NCI-H2196 (cell line): ENCODE results near the gene TRAF2.

Source experiments
- DNase-seq: peaks from one replicate; lab custom pipeline; 2025; ENCODE audit not compliant: unreplicated experiment; lab: John Stamatoyannopoulos, UW

The TRAF2 gene

GRCh38 chr9:136934277-136934676, 48.0 kb downstream of the TRAF2 start:
- DNase-seq, result no peak

DNA sequence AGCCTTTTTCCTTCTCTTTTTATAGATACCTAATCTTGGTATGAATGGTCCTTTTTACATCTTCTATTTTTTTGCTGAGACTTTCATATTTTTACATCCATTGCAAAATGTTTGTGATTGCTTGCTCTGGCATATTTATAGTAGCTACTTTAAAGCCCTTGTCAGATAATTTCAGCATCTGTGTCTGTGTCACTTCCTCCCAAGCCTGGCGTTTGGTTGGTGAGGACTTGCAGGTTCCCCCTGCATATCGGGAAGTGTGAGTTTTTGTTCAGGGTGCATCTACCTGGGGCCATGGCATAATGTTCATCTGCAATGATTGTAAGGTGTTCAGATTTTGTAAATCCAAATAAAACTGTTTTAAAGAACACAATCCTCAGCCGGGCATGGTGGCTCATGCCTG, 49.3 kb downstream of the TRAF2 start:
- no peak for DNase-seq

DNA sequence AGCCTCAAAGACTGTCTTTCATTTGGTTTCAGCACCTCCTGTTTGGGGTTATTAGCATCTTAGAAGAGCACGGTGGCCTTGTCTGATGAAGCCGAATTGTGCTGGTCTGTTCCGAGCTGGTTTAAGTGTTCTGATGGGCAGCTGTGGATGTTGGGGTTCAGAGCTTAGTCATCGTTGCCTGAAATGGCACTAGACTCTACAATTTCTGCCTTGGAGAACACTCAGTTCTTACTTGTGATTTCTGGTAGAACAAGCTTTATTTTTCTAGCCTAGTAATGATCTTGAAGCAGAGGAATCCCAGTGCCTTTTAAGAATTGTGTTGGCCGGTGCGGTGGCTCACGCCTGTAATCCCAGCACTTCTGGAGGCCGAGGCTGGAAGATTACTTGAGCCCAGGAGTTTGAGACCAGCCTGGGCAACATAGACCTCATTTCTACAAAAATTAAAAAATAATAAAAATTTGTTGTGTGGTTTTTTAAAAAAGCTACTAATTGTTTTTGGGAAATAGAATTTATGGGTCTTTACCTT, 50.4 kb downstream of the TRAF2 start:
- no peak for DNase-seq

DNA sequence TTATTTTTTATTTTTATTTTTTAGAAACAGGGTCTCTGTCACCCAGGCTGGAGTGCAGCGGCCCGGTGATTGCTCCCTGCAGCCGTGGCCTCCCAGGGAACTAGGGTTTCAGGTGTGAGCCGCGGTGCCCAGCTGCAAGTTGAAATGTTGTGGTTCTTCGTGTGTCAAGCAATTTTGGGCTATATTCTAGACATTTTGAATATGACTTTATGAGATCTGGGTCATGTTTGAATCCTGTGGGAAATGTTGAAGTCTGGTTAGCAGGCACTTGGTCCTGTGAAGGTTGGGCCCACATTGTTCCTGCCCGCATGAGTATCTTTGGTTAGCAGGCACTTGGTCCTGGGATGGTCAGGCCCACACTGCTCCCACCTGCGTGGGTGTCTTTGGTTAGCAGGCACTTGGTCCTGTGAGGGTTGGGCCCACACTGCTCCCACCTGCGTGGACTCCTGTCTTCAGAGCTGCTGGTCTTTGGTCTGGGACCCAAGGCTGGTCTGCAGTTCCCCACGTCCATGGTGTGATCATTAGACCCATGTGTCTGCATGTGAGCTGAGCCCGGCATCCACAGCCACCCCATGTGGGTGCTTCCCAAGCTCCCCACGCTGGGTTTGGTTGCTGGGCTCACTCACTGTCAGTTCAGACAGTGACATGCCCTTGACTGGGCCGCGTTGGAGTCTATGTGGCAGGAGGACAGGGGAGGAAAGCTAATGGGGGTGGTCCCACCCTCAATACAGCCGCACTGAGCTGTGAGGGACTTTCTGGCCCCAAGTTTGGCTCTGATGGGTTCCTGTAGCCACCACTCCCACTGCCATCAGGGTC, 51.1 kb downstream of the TRAF2 start:
- no peak for DNase-seq

DNA sequence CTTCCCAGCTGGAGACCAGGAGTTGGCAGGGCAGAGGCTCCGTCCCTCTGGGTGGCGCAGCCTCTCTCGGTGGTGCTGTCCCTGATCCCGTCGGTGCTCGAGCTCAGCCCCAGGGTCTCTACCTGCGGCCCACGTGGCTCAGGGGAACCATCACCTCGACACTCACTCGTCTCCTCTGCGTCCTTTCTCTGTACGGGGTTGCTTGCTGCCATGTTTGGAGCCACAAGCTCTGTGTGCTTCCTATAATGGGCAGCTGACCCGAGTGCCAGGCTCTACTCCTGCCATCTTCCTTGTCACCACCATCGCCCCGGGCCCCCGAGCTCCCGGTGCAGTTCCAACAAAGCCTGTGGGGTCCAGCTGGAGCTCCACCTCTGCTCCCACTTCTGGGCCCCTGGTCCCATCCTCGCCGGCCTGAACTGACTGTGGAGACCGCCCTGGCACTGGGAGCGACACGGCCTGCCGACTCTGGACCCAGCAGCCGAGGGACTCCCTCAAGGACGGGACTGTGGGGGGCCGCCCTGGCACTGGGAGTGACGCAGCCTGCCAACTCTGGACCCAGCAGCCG, 53.2 kb downstream of the TRAF2 start:
- no peak for DNase-seq

DNA sequence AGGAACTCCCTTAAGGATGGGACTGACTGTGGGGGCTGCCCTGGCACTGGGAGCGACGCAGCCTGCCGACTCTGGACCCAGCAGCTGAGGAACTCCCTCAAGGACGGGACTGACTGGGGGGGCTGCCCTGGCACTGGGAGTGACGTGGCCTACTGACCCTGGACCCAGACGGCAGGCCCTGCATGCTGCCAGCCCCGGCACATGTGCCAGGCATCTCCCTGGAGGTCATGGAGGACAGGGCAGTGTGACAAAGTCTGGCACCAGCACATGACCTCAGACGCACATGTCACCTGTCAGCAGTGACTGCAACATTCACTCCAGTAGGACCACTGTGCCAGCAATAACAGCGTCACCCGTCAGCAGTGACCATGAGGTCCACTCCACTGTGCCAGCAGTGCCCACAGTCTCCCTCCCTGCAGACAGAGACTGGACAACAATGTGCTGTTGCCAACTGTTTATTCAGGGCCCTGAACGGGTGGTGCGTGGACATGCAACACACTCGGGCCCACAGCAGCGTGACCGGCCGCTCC, 53.7 kb downstream of the TRAF2 start:
- no peak for DNase-seq

DNA sequence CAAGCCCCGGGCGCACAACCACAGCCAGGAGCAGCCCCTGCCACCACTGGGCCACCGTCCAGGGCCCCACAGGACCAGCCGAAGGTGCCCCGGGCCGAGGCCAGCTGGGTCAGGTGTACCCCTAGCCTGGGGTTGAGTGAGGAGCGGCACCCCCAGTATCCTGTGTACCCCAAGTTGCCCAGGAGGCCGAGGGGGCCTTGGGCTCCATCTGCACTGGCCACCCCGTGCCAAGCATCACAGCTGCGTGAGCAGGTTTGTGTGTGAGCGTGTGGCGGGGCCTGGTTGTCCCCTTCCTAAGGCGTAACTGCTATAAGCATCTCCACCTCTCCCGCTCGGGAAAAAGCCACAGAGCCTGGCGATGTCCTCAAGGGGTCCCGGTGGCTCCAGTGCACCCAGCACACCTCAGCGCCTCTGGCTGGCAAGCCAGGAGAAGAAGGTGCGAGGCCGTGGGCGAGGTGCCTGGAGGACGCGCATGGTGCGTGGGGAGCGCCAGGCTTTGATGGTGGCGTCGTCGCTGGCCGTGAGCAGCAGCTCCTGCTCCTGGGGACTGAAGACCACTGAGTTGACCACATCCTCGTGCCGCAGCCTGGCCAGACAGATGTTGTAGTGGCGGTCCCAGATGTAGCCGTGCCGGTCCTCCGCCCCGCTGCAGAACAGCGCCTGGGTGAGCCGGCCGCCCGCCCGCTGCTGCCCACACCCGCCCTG, 54.4 kb downstream of the TRAF2 start:
- no peak for DNase-seq

- no peak for DNase-seq
Observed at GRCh38 chr9:136941231-136942111, 55.2 kb downstream of the TRAF2 start.

DNA sequence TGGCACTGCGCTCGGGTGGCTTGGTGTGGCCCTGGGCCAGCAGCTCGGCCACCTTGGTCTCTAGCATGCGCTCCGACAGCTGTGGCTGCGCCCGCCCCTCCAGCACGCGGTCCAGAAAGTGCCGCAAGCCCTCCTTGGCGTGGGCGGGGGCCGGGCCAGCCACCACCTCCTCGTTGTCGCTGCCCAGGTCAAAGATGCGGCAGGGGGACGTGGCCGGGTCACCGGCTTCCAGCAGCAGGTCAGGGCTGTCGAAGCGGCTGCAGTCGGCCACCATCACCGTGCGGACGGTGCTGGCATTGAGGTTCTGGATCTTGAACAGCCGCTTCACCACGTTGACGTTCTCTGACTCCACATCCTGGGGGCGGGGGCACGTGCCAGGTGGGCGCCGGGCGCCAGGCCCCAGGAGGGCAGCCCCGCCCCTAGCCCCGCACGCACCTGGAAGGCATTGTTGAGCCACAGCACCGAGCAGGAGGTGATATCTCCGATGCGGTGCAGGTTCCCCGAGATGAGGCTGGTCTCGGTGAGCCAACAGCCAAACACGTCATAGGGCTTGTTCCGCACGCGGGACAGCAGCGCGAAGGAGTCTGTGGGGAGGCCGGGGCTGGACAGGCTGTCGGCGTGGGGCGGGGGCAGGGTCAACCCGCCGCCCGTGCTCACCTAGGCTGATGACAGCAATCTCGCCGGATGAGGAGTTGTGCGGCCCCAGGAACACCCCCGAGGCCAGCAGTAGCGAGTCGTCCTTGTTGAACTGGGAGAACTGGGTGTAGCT, 56.0 kb downstream of the TRAF2 start:
- no peak for DNase-seq

GRCh38 chr9:136942881-136943230, 56.5 kb downstream of the TRAF2 start:
- DNase-seq, result no peak

DNA sequence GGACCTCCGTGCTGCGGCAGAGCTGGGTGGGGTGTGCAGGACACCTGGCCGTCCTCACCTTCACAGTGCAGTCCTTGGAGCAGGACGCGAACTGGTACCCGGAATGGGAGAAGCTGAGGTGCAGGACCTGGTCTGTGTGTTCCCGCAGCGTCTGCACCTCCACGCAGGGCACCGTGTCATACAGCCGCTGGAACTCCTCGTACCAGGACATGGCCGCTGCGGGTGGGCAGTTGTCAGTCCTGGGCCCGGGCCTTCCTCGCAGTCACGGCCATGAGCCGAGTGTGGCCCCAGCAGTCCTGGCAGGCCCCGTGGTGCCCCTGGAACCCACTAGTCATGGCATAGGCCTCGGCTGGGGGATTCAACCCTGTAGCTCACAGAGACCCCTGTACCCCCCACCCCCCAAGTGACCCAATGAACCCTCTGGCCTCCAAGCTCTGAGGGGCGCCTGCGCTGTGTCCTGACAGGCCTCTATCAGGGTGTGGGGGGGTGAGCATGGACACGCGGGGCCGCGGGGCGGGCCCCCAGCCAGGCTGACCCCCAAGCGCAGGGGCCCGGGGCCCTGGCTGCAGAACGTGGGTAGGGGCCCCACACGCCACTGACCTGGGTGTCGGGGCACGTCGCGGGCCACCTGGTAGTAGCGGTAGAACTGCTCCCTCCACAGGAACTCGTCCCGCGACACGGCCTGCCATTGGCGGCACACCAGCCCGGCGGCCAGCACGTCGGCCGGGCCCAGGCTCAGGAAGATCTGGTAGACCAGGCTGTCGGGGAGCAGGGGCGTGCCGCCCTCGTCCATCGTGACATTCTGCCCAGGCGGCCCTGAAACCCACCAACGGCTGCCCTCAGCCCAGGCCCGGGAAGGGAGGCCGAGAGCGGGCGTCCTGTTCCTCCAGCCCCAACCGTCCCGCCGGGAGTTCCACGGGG, 57.2 kb downstream of the TRAF2 start:
- no peak for DNase-seq

- no peak for DNase-seq
Observed at GRCh38 chr9:136944212-136944518, 57.8 kb downstream of the TRAF2 start.

DNA sequence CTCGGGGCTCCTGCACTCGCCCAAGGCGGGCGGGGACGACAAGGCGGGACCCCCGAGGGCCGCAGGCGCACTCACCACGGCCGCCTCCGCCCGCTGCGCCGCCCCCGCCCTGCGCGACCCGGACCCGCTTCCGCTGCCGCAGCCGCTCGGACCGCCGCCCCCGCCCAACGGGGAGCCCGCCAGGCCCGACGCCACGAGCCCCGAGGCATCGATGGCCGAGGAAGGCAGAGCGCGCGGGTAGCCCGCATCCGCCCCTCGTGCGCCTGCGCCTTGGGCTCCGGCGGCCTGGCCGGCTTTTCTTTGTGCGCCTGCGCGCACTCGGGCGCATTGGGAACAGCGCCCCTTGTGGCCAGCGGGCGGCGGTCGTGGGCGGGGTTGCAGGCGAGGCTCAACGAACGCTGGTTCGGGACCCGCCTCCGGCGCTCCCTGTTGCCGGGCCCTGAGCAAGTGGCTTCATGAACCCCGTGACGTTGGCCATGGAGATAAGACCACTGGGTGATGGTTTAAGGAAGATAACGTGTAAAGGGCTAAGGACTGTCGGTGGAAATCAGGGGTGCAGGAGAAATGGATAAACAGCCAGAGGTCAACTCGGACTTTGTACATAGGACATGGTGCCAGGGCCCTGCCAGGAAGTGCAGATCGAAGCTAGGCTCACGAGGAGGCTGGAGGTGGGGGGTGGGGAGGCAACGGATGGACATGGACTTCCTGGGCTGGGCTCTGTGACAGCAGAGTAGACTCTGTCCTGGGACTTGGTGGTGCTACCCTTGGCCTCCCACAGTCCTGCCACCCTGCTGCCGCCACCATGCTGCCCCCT, 58.4 kb downstream of the TRAF2 start, which contains the start of the genes C8G and FBXW5:
C8G (plus strand) TSS at position 725 of the 814 bp plus-strand sequence; CDS start at position 803, 78 bp downstream.
FBXW5 (minus strand) TSS at position 220 of the 814 bp plus-strand sequence. CDS start 655 bp downstream, outside the sequence.
- DNase-seq, result peak; percentile 96

- no peak for DNase-seq
Observed at GRCh38 chr9:136945333-136946227, 59.3 kb downstream of the TRAF2 start.

GRCh38 chr9:136946228-136947027, 60.1 kb downstream of the TRAF2 start:
- DNase-seq, result no peak
